ENCODE data around the gene NOL4L. TPM values are rescaled to one million over a fixed set of nuclear protein-coding genes. Genes with fewer than 3 reads are reported as not detected.
A peak's percentile ranks its signal among the peaks of the same experiment; 100 is the strongest.

NOL4L gene
- total and polyA plus RNA-seq, 2 experiments from 2014 or later, result 38.8 to 39.2 TPM

DNA sequence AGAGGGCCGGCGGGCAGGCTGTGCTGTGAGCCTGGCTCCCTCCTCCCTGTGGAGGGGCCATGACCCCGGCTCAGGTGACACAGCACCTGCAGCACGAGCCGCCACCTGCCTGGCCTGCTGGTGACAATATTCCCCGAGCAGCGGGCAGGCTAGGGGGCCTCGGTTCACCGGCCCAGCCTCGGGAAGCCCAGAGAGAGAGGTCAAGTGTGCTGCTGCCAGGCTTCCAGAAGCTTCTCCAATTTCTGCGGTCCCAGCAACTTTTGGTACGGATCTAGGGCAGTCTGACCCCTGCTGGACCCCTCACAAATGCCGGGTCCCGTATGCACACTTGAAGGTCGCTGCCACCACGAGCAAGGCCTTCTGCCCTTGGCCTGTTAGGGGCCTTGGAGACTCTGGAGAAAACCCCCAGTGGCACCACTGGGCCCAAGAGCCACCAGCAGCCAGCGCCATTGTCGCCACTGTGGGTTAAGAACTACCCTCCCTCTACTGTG is 38.6 kb upstream of the NOL4L start:
- TF ChIP-seq EZH2phosphoT487 (IDR thresholded peaks at IDR 0.05; ENCODE audit: unreplicated experiment), result no peak
- no peak for TF ChIP-seq STAT1 (IDR thresholded peaks at IDR 0.05; ENCODE audit: unreplicated experiment)
- TF ChIP-seq, protein P1, sequence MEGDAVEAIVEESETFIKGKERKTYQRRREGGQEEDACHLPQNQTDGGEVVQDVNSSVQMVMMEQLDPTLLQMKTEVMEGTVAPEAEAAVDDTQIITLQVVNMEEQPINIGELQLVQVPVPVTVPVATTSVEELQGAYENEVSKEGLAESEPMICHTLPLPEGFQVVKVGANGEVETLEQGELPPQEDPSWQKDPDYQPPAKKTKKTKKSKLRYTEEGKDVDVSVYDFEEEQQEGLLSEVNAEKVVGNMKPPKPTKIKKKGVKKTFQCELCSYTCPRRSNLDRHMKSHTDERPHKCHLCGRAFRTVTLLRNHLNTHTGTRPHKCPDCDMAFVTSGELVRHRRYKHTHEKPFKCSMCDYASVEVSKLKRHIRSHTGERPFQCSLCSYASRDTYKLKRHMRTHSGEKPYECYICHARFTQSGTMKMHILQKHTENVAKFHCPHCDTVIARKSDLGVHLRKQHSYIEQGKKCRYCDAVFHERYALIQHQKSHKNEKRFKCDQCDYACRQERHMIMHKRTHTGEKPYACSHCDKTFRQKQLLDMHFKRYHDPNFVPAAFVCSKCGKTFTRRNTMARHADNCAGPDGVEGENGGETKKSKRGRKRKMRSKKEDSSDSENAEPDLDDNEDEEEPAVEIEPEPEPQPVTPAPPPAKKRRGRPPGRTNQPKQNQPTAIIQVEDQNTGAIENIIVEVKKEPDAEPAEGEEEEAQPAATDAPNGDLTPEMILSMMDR (conservative IDR thresholded peaks at IDR 0.05; ENCODE audit: low read depth in 2 of 2), result peak; percentile 46 to 60; a peak in 3 of 4 replicates
- no peak for TF ChIP-seq CREB1 (CRISPR knock-in tag; IDR thresholded peaks at IDR 0.05; ENCODE audit: low read depth)
- no peak for TF ChIP-seq POLR2AphosphoS5 (IDR thresholded peaks at IDR 0.05; ENCODE audit: low read depth)
- TF ChIP-seq ZNF114 (CRISPR knock-in tag; IDR thresholded peaks at IDR 0.05), result no peak
- no peak for TF ChIP-seq ZNF331 (CRISPR knock-in tag; IDR thresholded peaks at IDR 0.05; ENCODE audit: low read depth)
- H2AFZ ChIP-seq, result peak overlapping the region; percentile 81; the same call in 1 of the 2 replicates
- H3K9me2 ChIP-seq (ENCODE audit: insufficient read depth), result no peaks in the 10 kb centered on the region
- no peaks in the 10 kb centered on the region for H3K36me3 ChIP-seq (ENCODE audit: insufficient read depth)
- 0 out of 2 replicates have a peak, but pooled peaks cover 2% of the 10 kb centered on the region for H4K20me1 ChIP-seq (replicated peaks; ENCODE audit: insufficient read depth)
- no peak overlapping the region for H3K4me3 ChIP-seq
- H3K27ac Mint-ChIP-seq, result no peak overlapping the region
- no peaks in the 10 kb centered on the region; the same call in 2 of the 3 replicates for H3K36me3 Mint-ChIP-seq (ENCODE audit: low read depth)
- no peaks in the 10 kb centered on the region for H3K79me2 ChIP-seq (replicated peaks; ENCODE audit: insufficient read depth)
- DNase-seq (ENCODE audit: low spot score) (peak; percentile 82), ATAC-seq (peak; percentile 36)
- H3K27me3 Mint-ChIP-seq (ENCODE audit: insufficient read depth, low read depth, poor library complexity), result peaks cover 15% of the 10 kb centered on the region
- no peaks in the 10 kb centered on the region for H3K27me3 ChIP-seq (ENCODE audit: insufficient read depth)
- no peak overlapping the region for H3K4me3 Mint-ChIP-seq
- H3K9me3 Mint-ChIP-seq, result no peaks in the 10 kb centered on the region
- no peak overlapping the region for H3K4me2 ChIP-seq
- peaks cover 11% of the 10 kb centered on the region for H3K4me1 ChIP-seq (ENCODE audit: insufficient read depth)
- peaks cover 46% of the 10 kb centered on the region for H3F3A ChIP-seq (replicated peaks; ENCODE audit: low read depth)
- peaks cover 21% of the 10 kb centered on the region for H3K4me1 Mint-ChIP-seq
- H3K27ac ChIP-seq (ENCODE audit: low read depth), result no peak overlapping the region

DNA sequence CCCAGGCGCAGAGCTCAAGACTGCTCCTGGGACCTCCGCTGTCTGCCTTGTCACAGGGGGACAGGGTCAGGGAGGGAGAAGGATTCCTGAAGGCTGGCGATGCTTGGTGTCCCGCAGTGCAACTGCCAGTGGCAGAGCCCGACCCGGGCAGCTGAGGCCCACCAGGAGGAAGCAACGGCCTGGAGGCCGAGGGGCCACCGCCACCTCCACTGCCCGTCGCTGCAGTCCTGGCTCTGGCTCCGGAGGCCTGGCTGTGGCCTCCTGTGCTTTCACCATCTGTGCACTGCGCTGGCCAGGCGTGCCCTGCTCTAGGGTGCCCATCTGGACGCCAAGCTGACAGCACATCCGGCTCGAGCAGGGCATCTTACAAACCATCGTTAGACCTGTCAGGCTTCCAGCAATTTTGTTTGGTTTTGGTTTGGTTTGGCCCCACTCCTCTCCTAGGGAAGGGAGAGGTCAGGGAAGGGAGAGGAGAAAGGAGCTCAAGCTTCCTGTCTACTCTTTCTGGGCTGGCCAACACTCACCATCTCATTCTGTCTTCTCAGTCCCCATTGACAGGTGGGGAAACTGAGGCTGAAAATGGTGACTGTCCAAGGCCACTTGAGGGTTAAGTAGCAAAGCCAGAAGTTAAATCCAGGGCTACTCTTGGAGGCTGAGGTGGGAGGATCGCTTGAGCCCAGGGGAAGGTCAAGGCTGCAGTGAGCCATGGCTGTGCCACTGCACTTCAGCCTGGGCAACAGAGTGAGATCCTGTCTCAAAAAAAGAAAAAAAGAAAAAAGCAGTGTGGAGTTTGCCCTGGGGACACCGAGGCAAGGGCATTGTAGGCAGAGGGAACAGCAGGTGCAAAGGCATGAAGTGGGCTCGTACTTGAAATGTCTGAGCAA is 37.7 kb upstream of the NOL4L start:
- no peak overlapping the region for H3K4me3 Mint-ChIP-seq
- H3K9me3 Mint-ChIP-seq, result no peaks in the 10 kb centered on the region
- no peaks in the 10 kb centered on the region for H3K36me3 ChIP-seq (ENCODE audit: insufficient read depth)
- peaks cover 6% of the 10 kb centered on the region for H3K4me1 ChIP-seq (ENCODE audit: insufficient read depth)
- H3K36me3 Mint-ChIP-seq (ENCODE audit: low read depth), result no peaks in the 10 kb centered on the region; the same call in 2 of the 3 replicates
- H3F3A ChIP-seq (replicated peaks; ENCODE audit: low read depth), result peaks cover 48% of the 10 kb centered on the region
- H3K4me1 Mint-ChIP-seq, result peaks cover 12% of the 10 kb centered on the region
- no peaks in the 10 kb centered on the region for H3K9me2 ChIP-seq (ENCODE audit: insufficient read depth)
- no peak for ATAC-seq
- peak overlapping the region; percentile 81; the same call in 1 of the 2 replicates for H2AFZ ChIP-seq
- no peak overlapping the region for H3K27ac Mint-ChIP-seq
- no peak for DNase-seq (ENCODE audit: low spot score)
- no peaks in the 10 kb centered on the region for H3K27me3 ChIP-seq (ENCODE audit: insufficient read depth)
- H4K20me1 ChIP-seq (replicated peaks; ENCODE audit: insufficient read depth), result 0 out of 2 replicates have a peak, but pooled peaks cover 2% of the 10 kb centered on the region
- no peak overlapping the region for H3K4me3 ChIP-seq
- H3K79me2 ChIP-seq (replicated peaks; ENCODE audit: insufficient read depth), result no peaks in the 10 kb centered on the region
- H3K27ac ChIP-seq (ENCODE audit: low read depth), result no peak overlapping the region
- H3K4me2 ChIP-seq, result no peak overlapping the region
- H3K27me3 Mint-ChIP-seq (ENCODE audit: insufficient read depth, low read depth, poor library complexity), result peaks cover 8% of the 10 kb centered on the region
- TF ChIP-seq EZH2phosphoT487 (IDR thresholded peaks at IDR 0.05; ENCODE audit: unreplicated experiment) (no peak), CREB1 (CRISPR knock-in tag; IDR thresholded peaks at IDR 0.05; ENCODE audit: low read depth) (no peak), POLR2AphosphoS5 (IDR thresholded peaks at IDR 0.05; ENCODE audit: low read depth) (no peak), STAT1 (IDR thresholded peaks at IDR 0.05; ENCODE audit: unreplicated experiment) (no peak), NANOG (IDR thresholded peaks at IDR 0.05; ENCODE audit: borderline replicate concordance) (no peak)
- TF ChIP-seq, protein P1 (conservative IDR thresholded peaks at IDR 0.05; ENCODE audit: low read depth in 2 of 2), result no peak
- TF ChIP-seq, protein P2, sequence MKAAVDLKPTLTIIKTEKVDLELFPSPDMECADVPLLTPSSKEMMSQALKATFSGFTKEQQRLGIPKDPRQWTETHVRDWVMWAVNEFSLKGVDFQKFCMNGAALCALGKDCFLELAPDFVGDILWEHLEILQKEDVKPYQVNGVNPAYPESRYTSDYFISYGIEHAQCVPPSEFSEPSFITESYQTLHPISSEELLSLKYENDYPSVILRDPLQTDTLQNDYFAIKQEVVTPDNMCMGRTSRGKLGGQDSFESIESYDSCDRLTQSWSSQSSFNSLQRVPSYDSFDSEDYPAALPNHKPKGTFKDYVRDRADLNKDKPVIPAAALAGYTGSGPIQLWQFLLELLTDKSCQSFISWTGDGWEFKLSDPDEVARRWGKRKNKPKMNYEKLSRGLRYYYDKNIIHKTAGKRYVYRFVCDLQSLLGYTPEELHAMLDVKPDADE (IDR thresholded peaks at IDR 0.05), result no peak

Data from GM23338 (cell line).